Muscle layer of duodenum (tissue), 2 donors: ENCODE results near the gene TOB1.
A peak's percentile ranks its signal among the peaks of the same experiment; 100 is the strongest.
"Not testable (repeated sequence)": the region's sequence is repeated elsewhere in the genome, so short reads cannot be mapped to it uniquely, and the experiment has no call there.

ENCODE experiments used
- H3K27ac ChIP-seq: one replicate; pipeline ENCODE4 v1.7.0; 2013; ENCODE audit warnings: mild to moderate bottlenecking, low read length
- H3K27me3 ChIP-seq: one replicate; pipeline ENCODE4 v1.7.0; 2013; ENCODE audit warnings: low read depth, mild to moderate bottlenecking, control low read depth, low read length
- H3K36me3 ChIP-seq, 2 donors: one replicate each; pipeline ENCODE4 v1.7.0; 2013; ENCODE audit warnings: low read length in 2 of 2, control low read depth in 1 of 2, mild to moderate bottlenecking in 1 of 2; ENCODE audit not compliant: insufficient read depth in 2 of 2, control insufficient read depth in 1 of 2
- H3K4me1 ChIP-seq, 2 donors: one replicate each; pipeline ENCODE4 v1.7.0; 2013; ENCODE audit warnings: low read length in 2 of 2, mild to moderate bottlenecking in 2 of 2, control low read depth in 1 of 2, moderate library complexity in 1 of 2; ENCODE audit not compliant: insufficient read depth in 2 of 2, control insufficient read depth in 1 of 2
- H3K4me3 ChIP-seq, 2 donors: one replicate each; pipeline ENCODE4 v1.7.0; 2013; ENCODE audit warnings: low read length in 2 of 2, low read depth in 1 of 2, mild to moderate bottlenecking in 1 of 2
- H3K9me3 ChIP-seq, 2 donors: one replicate each; pipeline ENCODE4 v1.7.0; 2013; ENCODE audit warnings: low read length in 2 of 2, control low read depth in 1 of 2, mild to moderate bottlenecking in 1 of 2; ENCODE audit not compliant: control insufficient read depth in 1 of 2
- donor health status: healthy.

Gene TOB1

DNA sequence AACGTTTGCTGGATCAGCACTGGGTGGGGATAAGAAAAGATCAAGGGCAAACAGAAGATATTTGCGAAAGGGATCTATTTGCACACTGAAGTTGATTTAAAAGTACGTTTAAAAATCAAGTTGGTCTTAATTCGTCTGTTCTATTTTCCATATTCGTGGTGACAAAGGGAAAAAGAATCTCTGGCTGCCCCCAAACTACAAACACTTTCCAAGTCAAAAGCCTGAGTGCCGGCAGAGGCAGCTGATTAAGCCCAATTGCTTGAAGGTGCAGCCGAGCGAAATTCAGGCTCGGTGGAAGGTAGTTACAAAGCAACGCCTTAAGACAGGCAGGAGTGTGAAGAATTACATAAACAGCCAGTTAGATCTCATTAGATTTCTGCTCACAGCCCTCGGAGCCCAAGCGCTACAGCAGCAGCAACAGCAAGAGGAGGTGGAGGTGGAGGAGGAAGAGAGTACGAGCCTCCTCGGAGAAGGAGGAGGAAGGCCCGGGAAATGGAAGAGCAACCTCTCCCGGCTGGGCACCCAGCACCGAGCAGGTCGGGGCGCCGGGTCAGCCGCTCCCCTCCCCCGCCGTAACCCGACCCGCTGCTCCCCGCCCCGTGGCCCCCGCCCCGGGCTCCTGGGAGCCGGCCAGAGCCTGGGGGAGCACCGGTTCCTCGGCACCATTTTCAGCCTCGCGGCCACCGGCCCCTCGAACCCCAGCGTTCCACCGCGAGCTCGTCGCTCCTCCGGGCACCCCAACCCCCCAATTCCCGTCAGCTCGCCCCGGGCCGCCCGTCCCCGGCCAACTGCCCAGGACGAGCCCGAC, 890 bp downstream of the TOB1 start:
- Histone ChIP-seq H3K4me3 (peak overlapping the region; percentile 89 to 95), H3K36me3 (peaks cover 10 to 24% of the 10 kb centered on the region in 2 donors), H3K27ac (peak overlapping the region; percentile 98), H3K9me3 (no peaks in the 10 kb centered on the region), H3K27me3 (no peaks in the 10 kb centered on the region), H3K4me1 (peaks cover 27 to 43% of the 10 kb centered on the region in 2 donors)

DNA sequence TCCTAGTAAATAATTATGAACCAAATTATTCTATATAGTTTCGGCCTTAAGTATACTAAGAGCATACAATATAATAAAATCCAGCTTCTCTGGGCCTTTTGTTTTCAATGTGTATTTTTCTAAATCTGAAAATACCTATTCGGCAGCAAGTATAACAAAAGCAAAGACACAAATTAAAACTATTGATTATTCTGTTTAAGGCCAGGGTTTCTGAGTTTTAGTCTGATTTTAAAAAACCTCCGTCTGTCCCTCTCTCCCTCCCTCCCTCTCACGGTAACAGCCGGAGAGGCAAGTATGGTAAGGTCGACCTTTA, 1.5 kb downstream of the TOB1 start:
- peaks cover 10 to 24% of the 10 kb centered on the region in 2 donors for H3K36me3 ChIP-seq
- H3K4me3 ChIP-seq = peak overlapping the region; percentile 89 to 95
- H3K9me3 ChIP-seq = no peaks in the 10 kb centered on the region
- no peaks in the 10 kb centered on the region for H3K27me3 ChIP-seq
- peaks cover 27 to 43% of the 10 kb centered on the region in 2 donors for H3K4me1 ChIP-seq
- peak overlapping the region; percentile 98 for H3K27ac ChIP-seq

DNA sequence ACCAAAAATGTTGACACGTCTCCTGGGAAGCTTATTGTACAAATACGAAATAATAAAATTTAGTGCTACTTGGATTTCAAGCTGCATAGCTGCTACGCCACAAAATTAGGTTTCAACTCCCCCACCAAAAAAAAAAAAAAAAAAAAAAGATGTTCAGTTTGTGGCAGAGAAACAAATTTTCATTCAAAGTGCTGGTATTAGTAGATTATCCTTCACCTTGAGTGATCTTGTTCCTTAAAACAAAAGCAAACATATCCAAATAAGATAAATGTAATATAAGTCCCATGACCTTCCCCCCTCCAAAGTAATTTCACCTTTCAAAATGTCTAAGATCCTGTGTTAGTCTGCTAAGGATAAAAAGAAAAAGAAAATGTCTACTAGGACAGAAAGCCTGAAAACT, 2.2 kb downstream of the TOB1 start:
- peaks cover 10 to 24% of the 10 kb centered on the region in 2 donors for H3K36me3 ChIP-seq

DNA sequence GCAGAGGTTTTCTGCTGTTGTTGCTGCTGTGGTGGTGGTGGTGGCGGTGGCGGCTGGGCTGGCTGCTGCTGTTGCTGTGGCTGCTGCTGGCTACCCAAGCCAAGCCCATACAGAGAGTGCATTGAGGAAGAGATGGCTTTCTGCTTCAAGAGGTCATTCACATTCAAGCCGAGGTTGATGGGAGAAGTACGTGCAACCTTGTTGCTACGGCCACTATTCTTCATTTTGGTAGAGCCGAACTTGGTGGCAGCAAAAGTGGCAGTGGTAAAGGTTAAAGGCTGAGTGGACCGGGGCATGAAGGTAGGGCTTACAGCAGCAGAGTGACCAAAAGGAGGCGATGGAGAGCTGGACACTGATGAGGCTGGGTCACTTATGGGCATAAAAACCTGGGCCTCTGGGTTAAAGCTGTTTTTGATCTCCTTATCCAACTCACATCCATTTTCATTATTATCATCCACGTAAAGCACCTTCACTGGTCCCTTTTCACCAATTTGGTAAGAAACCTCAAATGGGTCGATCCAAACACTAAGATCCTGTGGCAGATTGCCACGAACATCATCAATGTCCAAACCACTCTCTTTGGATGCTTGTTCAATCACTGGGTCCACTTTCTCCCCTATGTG, 2.8 kb downstream of the TOB1 start:
- H3K27ac ChIP-seq = peak overlapping the region; percentile 98
- H3K36me3 ChIP-seq = peaks cover 10 to 24% of the 10 kb centered on the region in 2 donors
- H3K27me3 ChIP-seq = no peaks in the 10 kb centered on the region
- peaks cover 21 to 38% of the 10 kb centered on the region in 2 donors for H3K4me1 ChIP-seq
- H3K4me3 ChIP-seq = peak overlapping the region; percentile 89 to 95
- H3K9me3 ChIP-seq = no peaks in the 10 kb centered on the region

More for the DNA sequence above, 2.2 kb downstream of the TOB1 start:
- peak overlapping the region; percentile 98 for H3K27ac ChIP-seq
- H3K27me3 ChIP-seq = no peaks in the 10 kb centered on the region
- no peaks in the 10 kb centered on the region for H3K9me3 ChIP-seq
- peaks cover 27 to 41% of the 10 kb centered on the region in 2 donors for H3K4me1 ChIP-seq
- peak overlapping the region; percentile 89 to 95 for H3K4me3 ChIP-seq

DNA sequence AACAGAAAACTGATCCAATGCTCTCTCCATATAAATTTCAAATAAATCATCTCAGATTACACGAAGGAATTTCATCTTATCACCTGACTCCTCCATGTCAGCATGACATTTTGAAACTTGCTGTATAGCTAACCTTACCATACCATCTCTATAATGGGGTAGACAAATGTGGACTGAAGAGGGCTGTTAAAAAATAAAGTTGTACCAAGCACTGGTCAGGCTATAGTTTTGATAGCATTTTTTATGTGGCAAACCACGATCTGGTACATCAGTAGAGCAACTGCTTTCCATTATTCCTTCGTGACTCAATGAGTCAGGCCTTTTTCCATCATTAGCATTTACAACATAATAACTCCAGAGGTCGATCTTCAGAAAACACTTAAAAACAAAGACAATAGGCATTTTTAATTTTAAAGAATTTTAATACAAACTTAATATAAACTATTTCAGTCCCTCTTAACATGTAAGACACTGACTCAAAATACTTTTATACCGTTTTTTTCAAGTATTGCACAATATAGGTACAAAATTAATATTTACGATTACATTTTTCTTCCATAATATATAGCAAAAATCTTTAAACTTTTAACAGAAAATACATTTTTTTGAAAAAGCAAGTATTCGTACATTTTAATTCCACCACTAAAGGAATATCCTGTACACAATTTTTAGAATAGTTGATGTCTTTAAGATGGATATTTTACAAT, 4.2 kb downstream of the TOB1 start:
- Histone ChIP-seq H3K27ac (peak overlapping the region; percentile 98), H3K27me3 (no peaks in the 10 kb centered on the region), H3K9me3 (no peaks in the 10 kb centered on the region), H3K4me1 (peaks cover 18 to 38% of the 10 kb centered on the region in 2 donors), H3K4me3 (peak overlapping the region in 1 of 2 donors; percentile 89), H3K36me3 (peaks cover 9 to 24% of the 10 kb centered on the region in 2 donors)

DNA sequence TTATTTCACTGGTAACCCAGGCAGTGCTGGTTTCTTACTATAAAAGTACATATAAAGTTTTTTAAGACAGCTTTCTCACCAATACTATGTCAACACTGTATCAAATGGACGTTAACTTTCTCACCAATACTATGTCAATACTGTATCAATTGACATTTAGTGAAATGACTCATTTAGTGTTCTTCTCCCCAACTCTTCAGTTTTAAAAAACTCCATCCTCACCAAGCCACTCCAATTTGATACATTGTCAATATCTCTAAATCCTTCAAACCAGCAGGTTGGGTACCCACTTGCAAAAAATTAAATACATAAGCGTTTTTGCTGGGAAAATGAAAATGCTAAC, 4.8 kb downstream of the TOB1 start:
- Histone ChIP-seq H3K27ac (peak overlapping the region; percentile 33), H3K9me3 (no peaks in the 10 kb centered on the region), H3K27me3 (no peaks in the 10 kb centered on the region), H3K4me3 (no peak overlapping the region), H3K4me1 (peaks cover 18 to 38% of the 10 kb centered on the region in 2 donors), H3K36me3 (peaks cover 4 to 24% of the 10 kb centered on the region in 2 donors)

DNA sequence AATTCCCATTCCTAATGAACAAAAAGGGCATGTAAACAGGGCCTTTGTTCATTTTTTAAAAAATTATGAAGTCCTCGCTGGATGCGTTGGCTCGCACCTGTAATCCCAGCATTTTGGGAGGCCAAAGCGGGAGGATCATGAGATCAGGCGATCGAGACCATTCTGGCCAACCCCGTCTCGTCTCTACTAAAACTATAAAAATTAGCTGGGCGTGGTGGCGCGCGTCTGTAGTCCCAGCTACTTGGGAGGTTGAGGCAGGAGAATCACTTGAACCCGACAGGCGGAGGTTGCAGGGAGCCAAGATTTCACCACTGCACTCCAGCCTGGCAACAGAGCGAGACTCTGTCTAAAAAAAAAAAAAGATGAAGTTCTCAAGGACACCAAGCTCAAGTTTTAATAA, 6.4 kb downstream of the TOB1 start:
- peaks cover 18 to 36% of the 10 kb centered on the region in 2 donors for H3K4me1 ChIP-seq
- H3K27me3 ChIP-seq, H3K9me3 ChIP-seq, H3K27ac ChIP-seq, H3K4me3 ChIP-seq: not testable (repeated sequence)
- peaks cover 4 to 24% of the 10 kb centered on the region in 2 donors for H3K36me3 ChIP-seq

DNA sequence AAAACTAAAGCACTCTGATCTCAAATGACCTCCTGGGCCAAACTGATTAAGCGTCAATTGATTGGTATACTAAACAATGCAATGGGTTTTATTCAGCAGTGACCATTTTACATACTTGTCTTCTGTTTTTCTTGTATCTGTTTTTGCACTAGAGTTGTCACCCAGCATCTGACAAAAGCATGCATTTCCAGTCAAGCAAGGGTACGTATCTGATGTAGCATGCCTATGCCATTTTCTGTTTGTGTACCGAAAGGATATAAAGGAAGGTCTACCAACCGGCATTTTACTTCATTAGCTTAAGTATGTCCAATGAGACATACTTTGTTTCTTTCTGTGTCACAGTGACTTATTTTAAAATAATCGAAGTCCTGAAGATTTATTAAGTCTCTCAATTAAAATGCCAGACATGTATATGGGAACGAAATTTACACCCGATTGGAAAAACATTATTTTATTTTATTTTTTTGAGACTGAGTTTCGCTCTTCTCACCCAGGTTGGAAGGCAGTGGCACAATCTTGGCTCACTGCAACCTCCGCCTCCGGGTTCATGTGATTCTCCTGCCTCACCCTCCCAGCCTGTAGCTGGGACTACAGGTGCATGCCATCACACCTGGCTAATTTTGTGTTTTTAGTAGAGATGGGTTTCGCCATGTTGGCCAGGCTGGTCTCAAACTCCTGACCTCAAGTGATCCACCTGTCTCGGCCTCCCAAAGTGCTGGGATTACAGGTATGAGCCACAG, 7.5 kb downstream of the TOB1 start:
- peaks cover 17 to 30% of the 10 kb centered on the region in 2 donors for H3K4me1 ChIP-seq

DNA sequence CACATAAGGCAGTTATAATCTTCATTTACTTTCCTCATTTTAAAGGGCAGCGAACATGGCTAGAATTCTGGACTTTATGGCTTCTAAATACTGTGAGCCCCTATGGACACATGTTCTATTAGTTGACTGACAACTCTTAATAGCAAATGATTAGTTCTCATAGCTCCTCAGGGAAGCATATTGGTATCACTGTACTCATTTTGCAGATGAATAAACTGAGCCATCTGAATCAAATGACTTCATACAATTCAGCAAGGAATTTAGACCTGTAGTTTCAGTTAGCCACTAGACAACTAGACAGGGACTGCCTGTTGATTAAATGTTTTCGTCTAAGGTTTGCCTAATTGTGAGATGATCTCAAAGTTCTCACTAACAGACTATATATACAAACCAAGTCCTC, 9.7 kb downstream of the TOB1 start:
- H3K36me3 ChIP-seq = peaks cover 0 to 7% of the 10 kb centered on the region in 2 donors
- no peaks in the 10 kb centered on the region for H3K27me3 ChIP-seq
- H3K27ac ChIP-seq = no peak overlapping the region
- no peaks in the 10 kb centered on the region for H3K9me3 ChIP-seq
- H3K4me3 ChIP-seq = no peak overlapping the region
- peaks cover 12 to 14% of the 10 kb centered on the region in 2 donors for H3K4me1 ChIP-seq

More for the DNA sequence above, 7.5 kb downstream of the TOB1 start:
- Histone ChIP-seq H3K36me3 (peaks cover 4 to 24% of the 10 kb centered on the region in 2 donors), H3K27ac (no peak overlapping the region), H3K4me3 (no peak overlapping the region), H3K9me3 (no peaks in the 10 kb centered on the region), H3K27me3 (no peaks in the 10 kb centered on the region)

DNA sequence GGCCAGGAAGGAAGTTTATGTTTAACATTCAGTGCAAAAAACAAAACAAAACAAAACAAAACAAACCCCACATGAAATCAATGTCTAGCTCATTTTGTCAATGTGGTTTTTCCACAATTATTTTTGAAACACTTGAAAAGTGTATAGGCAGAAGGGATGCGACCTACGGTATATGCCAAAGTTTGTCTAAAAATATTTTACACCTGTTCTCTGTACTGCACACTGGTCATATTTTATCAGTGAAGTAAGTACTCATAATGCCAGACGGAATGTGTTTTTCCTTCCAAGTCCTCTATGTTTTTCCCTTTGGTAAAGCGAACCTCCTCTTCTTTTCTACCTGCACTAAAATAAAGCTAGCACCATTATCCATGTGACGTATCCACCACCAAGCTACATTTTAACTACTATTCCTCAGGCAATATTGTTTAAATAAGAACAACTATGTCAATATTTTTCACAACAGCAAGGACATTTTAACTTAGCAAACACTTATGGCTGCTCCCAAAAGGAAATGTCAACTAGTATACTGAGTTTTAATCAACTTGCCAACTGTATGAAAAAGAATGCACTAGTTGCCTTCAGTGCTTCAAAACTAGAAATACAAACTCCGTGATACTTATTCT, 10.3 kb downstream of the TOB1 start:
- H3K27ac ChIP-seq = no peak overlapping the region
- no peaks in the 10 kb centered on the region for H3K27me3 ChIP-seq
- peaks cover 8 to 11% of the 10 kb centered on the region in 2 donors for H3K4me1 ChIP-seq
- no peaks in the 10 kb centered on the region for H3K9me3 ChIP-seq
- no peak overlapping the region for H3K4me3 ChIP-seq
- peaks cover 0 to under 1% of the 10 kb centered on the region in 2 donors for H3K36me3 ChIP-seq
